ENCODE data around the gene GPR148.
A peak's percentile ranks its signal among the peaks of the same experiment; 100 is the strongest.
"Not testable (repeated sequence)": the region's sequence is repeated elsewhere in the genome, so short reads cannot be mapped to it uniquely, and the experiment has no call there.

Gene GPR148, protein sequence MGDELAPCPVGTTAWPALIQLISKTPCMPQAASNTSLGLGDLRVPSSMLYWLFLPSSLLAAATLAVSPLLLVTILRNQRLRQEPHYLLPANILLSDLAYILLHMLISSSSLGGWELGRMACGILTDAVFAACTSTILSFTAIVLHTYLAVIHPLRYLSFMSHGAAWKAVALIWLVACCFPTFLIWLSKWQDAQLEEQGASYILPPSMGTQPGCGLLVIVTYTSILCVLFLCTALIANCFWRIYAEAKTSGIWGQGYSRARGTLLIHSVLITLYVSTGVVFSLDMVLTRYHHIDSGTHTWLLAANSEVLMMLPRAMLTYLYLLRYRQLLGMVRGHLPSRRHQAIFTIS

DNA sequence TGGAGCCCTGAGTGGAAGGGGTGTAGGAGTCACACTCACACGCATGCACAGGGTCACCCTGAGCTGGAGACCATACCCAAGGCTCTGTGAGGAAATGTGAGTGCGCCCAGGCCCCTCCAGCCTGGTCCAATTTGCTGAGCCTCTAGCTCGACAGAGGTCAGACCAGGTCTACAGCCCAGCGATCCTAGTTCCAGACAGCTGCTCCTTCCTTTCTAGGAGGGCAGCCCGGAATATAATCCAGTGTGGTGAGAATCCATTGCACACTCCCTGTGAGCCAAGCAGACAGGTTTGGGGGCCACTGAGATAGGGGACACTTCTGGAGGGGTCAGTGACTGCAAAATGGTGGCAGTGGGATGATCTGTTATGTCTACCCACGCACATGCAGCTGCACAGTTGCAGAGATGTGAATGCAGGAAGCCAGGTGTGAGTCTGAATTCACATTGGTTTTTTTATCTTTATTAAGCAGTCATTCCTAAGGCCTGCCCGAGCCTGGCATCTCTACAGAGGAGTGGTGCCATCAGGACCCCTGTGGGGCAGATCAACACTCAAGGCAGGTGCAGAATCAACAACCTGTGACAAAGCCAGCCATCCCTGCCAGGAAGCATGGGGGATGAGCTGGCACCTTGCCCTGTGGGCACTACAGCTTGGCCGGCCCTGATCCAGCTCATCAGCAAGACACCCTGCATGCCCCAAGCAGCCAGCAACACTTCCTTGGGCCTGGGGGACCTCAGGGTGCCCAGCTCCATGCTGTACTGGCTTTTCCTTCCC lies at the start of gene GPR148:
Gene GPR148 (plus strand): TSS at position 522 of the 768 bp plus-strand sequence. CDS start 82 bp downstream, at position 604.
- DNase-seq (ENCODE audit: low read depth): no peak

DNA sequence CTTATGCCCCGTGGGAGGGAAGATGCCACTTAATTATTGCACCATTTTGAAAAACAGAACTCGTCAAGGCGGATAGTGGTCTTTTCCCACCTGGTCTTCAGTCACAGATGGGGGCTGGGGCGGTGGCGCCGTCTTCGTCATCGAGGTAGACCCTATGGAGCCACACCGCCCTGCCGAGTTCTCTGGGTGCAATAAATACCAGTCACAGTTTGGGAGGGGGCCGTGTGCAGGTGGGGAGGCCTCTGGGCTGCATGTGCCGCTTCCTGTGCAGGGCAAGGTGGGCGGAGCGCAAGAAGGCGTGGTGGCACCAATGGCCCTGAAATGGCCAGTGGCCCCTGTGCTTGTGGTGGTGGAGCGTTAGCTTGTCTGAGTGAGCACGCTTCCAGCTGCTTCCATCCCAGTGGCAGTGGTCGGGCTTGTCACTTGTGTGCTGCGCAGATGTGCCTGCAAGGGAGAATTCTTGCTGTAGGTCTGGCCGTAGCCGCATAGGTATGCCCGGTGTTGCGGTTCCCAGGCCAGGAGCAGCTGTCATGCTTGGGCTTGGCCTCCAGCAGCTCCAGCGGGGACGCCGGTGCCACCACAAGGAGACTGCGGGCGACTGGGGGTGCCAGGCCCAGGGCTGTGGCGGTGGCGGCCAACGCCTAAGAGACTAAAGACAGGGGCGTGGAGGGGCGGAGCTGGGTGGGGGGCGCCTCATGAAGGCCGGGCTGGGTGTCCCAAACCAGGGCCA lies 36.7 kb upstream of the GPR148 start:
- not testable (repeated sequence) for DNase-seq (ENCODE audit: low read depth)

DNA sequence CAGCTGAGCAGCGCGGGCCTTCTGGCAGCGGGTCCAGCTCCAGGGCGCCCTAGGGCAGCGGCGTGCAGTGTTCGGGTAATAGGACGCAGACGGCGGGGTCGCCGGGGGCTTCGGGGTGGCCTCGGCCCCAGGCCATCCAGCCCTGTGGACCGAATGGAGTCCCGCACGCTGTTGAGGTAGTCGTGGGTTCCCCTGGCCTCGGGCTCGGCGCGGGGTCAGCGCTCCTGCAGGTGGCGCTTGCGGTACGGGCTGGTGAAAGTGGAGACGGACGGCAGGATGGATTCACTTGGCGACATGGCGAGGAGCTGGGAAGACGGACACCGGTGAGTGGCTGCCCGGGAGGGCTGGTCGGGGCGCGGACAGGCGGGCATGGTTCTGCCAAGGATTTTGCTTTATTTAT lies 35.4 kb upstream of the GPR148 start:
- DNase-seq (ENCODE audit: low read depth): peak; percentile 4

DNA sequence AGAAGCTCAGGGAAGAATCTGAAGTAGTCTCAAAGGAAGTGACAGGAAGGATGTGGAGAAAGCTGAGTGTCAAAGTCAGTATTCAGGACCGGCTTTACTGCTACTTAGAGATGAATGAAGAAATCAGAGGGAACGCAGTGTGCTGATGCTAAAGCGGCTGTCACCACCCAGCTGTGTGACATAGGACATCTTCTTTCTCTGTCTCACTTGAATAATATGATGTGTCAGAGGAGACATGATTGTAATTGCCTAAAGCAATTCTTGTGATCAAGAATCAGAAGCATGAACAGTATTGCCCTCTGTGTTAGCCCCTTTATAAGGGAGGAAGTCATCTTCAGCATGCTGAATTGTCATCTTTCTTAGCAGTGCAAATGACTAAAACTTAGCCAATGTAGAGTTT lies 25.6 kb upstream of the GPR148 start:
- DNase-seq (ENCODE audit: low read depth): not testable (repeated sequence)

DNA sequence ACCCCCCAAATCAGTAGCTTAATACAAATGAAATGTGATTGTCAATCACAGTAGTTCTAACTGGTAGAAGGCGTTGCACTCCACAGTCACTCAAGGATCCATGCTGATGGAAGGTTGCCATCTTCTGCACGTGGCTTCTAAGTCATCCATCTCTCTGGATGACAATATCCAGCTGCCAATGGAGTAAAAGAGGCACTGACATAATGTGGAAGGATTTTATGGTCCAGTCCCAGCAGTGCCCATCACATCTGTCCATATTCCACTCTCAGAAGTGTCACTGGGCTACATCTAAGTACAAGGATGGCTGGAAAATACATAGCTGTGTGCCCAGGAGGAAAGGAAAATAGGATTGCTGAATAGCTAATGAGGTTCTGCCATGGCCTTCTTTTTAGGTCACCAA lies 14.1 kb upstream of the GPR148 start:
- not testable (repeated sequence) for DNase-seq (ENCODE audit: low read depth)

DNA sequence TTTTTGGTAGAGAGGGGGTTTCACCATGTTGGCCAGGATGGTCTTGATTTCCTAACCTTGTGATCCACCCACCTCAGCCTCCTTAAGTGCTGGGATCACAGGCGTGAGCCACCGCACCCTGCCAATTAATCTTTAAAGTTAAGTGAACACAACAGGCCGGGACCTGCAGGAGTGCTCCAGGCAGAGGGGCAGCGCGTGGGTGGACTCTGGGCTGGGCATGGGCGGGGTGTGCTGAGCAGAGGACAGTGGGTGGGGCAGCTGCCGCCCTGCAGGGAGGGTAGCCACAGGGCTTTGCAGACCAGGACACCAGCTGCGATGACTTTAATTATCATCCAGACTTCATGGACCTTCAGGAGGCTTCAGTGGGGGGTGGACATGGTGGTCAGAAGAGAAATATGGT lies 8.8 kb upstream of the GPR148 start:
- no peak for DNase-seq (ENCODE audit: low read depth)

DNA sequence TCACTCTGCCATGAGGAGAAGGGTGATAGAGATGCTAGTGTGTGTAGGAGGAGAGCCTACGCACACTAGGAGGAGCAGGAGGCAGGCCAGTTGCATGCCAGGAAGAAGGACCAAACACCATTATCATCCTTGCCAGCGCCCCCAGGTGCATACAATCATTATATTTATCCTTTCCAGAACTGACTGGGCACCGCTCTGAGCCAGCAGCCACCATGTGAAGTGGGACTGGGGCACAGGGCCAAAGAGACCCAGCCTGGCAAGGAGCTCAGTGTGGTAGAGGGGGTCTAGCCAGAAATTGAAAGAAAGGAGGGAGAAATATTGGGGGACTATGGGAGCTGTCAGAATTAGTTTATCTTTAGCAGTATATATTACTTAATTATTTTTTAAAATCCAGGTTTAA lies 8.3 kb upstream of the GPR148 start:
- DNase-seq (ENCODE audit: low read depth): no peak

DNA sequence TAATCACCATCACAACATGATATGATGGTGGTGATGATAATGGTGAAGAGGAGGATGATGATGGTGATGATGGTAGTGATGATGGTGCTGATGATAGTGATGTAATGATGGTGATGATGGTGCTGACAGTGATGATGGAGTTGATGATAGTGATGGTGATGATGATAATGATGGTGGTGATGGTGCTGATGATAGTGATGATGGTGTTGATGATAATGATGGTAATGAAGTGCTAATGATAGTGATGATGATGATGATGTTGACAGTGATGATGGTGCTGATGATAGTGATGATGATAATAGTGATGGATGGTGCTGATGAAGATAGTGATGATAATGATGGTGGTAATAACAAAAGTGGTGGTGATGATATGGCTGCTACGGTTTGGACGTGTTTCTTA lies 4.4 kb upstream of the GPR148 start:
- no peak for DNase-seq (ENCODE audit: low read depth)

DNA sequence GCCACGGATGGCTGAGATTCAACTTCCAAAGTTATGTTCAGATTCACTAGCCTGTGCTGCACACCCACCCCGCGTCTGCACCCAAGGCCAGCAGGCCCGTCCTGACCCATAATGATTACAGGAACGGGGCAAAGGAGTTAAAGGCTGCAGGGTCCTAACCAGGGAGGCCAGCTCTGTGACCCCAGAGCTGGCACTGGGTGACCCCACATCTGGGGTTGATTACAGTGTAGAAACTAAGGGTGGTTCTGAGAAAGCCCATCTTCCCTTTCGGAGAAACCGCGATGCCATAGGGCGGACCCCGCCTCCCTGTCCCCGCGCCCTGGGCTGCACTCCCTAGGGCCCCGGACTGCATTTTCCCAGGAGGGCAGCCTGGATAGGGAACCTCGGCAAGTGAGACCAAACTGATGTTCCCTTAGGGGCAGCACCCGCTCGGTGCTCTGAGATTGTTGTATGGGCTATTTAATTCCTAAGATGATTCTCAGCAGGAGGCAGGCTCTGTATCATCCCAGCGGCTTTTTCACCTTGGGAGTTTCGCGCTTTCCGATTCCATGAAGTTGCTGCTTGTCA lies 2.2 kb upstream of the GPR148 start:
- DNase-seq (ENCODE audit: low read depth): no peak

DNA sequence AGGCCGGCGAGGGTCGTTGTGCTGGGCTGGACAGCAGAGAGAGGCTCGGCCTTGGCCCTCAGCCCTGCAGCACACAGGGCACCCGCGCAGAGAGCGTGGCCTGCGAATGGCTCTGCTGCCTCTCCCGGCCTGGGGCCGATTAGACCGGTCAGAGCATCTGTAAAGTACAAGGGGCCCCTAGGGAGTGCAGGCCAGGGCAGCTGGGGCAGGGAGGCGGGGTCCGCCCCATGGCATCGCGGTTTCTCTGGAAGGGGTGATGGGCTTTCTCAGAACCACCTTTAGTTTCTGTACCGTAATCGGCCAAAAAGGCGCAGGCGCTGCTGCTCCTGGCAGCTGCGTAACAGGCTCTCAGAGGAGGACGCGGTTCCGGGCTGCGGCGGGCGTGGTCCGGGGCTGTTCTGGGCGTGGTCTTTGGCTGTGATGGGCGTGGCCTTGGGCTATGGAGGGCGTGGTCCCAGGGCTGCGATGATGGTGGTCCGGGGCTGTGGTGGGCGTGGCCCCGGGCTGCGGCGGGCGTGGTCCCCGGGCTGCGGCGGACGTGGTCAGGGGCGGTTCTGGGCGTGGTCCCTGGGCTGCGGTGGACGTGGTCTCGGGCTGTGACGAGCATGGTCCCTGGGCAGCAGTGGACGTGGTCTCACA lies 1.5 kb upstream of the GPR148 start:
- DNase-seq (ENCODE audit: low read depth): peak; percentile 80

DNA sequence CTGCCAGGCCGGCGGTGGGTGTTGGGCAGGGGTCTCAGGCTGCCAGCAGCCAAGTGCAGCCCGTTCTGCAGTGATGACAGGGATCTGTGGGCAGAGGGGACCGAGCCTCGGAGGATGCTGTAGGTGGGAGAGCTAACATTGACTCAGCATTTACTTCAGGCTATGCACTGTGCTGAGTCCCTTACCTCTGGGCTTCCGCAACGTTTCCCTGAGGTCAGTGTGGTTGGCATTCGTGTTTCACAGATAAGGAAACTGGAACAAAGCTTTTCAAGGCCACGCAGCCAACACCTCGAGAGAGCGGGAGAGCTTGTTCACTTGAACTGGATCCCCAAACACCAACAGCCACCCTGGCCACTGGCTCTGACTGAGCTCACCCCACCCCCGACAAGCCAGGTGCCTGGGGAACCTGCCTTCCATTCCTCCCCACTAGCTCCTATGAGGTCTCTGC lies 839 bp upstream of the GPR148 start:
- DNase-seq (ENCODE audit: low read depth): no peak

DNA sequence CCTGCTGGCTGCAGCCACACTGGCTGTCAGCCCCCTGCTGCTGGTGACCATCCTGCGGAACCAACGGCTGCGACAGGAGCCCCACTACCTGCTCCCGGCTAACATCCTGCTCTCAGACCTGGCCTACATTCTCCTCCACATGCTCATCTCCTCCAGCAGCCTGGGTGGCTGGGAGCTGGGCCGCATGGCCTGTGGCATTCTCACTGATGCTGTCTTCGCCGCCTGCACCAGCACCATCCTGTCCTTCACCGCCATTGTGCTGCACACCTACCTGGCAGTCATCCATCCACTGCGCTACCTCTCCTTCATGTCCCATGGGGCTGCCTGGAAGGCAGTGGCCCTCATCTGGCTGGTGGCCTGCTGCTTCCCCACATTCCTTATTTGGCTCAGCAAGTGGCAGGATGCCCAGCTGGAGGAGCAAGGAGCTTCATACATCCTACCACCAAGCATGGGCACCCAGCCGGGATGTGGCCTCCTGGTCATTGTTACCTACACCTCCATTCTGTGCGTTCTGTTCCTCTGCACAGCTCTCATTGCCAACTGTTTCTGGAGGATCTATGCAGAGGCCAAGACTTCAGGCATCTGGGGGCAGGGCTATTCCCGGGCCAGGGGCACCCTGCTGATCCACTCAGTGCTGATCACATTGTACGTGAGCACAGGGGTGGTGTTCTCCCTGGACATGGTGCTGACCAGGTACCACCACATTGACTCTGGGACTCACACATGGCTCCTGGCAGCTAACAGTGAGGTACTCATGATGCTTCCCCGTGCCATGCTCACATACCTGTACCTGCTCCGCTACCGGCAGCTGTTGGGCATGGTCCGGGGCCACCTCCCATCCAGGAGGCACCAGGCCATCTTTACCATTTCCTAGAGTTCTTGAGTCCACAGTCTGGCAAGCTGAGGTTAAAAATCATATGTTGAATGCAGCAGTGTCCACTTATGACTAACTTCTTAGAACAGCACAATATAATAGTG lies 741 bp downstream of the GPR148 start:
- no peak for DNase-seq (ENCODE audit: low read depth)

DNA sequence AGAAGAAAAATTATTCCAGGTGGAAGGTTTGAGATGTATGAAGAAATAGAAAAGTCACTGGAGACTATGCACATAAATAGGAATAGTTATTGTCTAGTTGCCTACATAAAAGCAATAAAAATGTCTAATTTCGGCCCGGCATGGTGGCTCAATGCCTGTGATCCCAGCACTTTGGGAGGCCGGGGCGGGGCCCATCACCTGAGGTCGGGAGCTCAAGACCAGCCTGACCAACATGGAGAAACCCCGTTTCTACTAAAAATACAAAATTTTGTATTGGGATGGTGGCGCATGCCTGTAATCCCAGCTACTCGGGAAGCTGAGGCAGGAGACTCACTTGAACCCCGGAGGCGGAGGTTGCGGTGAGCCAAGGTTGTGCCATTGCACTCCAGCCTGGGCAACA lies 3.4 kb downstream of the GPR148 start:
- not testable (repeated sequence) for DNase-seq (ENCODE audit: low read depth)

DNA sequence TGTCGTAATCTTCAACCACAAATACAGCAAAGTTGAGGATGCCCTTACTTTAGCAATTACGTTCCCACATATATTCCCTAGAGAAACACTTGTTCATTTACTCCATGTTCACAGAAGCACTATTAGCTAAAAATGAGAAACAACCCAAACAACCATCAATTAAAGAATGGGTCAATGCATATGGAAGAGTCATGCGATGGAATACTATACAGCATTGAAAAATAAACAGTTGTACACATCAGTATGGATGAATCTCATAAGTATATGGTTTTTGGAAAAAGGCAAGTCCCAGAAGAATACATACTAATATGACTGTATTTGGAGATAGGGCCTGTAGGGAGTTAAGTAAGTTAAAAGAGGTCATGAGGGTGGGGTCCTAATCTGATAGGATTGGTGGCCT lies 6.3 kb downstream of the GPR148 start:
- DNase-seq (ENCODE audit: low read depth): no peak

DNA sequence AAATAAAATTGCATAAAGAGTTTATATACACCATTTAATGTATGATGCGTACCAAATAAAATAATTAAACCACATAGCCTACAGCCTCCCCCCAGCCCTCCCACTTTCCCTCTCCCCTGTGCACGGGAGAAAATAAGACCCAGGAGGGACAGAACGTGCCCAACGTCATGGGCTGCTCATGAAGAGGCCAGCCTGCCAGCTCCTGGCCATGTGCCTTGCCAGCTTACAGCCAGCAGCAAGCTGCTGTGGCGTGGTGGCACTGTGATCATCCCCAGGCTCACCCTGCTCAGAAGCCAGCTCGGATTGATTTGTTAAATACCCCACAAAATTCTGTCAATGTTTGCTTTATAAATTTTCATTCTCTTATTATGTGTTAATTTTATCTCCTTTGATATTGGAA lies 7.6 kb downstream of the GPR148 start:
- no peak for DNase-seq (ENCODE audit: low read depth)

DNA sequence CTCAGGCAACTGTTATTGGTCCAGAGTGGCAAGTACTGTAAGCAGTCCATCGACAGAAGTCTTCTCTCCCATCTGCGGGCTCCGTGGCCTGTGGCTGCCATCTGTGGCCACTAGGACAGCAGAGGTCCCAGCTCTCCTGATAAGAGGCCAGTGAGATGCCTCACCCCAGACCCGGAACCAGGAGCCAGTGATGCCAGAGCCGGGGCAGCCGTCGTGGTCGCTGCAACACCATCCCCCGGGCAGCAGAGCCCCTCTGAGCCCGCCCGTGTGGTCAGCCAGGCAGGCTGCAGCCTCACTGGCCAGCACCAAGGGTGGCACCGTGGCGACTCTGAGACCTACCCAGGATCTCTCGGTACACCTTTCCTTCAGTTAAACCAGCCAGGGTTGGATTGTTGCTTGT lies 8.7 kb downstream of the GPR148 start:
- DNase-seq (ENCODE audit: low read depth): no peak

DNA sequence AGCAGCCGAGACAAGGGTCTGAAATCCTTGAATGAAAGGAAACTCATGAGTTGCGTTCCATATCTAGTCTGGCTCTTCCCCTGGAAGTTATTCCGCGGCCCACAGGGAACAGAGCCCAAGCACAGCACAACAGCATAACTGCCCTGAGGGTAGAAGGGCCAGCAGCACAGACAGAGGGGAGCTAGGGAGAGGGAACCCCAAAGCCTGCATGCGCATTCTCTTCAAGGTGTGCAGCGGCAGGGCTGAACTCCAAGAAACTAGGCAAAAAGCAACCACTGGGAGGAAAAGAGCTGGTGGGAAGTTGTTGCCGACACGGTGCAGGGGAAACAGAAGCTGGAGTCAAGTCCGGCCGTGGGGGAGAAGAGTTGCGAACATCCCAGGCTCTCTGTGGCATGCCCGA lies 11.8 kb downstream of the GPR148 start:
- DNase-seq (ENCODE audit: low read depth): no peak

DNA sequence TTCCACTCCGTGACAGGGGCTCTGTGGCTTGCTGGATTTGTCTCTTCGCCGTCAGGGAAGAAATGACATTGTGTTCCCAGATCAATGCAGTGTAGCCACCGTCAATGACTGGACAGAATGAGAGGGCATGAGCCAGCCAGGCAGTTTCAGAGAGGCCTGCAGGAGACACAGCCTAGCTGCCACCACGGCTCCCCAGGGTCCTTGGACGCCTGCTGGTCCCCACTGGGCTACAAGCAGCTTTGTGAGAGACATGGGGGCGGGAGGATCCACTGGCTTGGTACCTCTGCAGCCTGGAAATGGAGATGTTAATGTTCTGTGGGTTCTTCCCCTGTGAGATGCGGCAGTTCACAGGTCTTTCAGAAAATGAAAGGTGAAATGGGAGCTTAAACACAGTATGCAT lies 14.4 kb downstream of the GPR148 start:
- DNase-seq (ENCODE audit: low read depth): no peak

DNA sequence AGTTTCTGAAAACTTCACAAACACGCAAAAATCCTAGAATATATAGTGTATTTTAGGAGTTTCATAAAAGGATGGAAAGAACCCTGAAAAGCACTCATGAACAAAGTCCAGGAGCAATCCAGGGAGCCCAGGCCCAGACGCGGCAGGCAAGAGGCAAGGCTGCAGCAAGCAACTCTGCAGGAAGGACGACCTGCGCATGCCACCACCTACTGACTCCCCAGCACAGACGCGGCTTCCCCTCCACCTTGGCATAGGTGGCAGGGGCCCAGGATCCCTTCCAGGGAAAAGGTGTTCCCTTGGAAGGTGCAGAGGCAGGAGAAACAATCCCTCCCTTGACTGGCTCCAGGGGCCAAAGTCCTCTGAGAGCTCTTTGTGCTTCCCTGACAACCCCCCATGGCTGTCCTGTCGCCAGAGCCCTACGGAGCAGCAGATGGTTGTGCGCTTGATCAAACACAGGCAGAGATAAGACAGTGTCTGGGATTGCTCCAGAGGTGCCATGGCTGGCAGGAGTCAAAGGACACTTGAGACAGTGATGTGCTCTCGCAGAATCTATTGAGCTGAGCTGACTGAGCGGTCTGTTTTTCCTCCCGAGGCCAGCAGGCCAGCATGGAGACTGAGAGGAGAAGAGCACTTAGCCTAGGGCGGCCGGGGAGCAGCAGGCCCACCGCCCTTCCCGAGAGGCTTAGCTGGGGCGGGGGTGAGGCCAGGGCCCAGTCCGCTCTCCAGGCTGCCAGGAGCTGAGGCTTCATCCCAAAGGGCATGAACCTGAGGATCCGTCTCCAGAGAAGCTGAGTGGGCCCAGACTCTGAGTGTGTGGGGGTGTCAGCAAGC lies 15.6 kb downstream of the GPR148 start:
- no peak for DNase-seq (ENCODE audit: low read depth)

DNA sequence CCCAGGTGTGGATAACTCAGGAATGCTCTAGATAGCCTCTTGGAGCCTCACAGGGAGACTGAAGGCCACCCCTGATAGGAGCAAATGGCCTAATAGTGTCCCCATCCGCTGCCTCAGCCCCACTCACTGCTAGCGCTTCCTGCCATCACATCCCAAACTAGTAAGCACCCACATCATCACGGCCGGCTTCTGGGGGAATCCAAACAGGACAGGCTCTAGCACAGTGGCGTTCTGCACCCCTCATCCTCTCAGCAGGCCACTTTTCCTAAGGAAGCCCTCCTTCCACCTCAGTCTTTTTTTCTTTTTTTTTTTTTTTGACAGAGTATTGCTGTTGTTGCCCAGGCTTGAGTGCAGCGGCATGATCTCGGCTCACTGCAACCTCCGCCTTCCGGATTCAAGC lies 20.2 kb downstream of the GPR148 start:
- no peak for DNase-seq (ENCODE audit: low read depth)
